Endothelial cell of umbilical vein (primary cell): ENCODE measurements around the gene KAT6B.

Experiments
- EZH2 ChIP-seq: IDR thresholded peaks from 2 replicates; pipeline ENCODE4 v1.6.1; 2012; ENCODE audit warnings: borderline replicate concordance, low read depth, mild to moderate bottlenecking, moderate library complexity, low read length, inconsistent platforms; ENCODE audit not compliant: severe bottlenecking
- GATA2 ChIP-seq: IDR thresholded peaks from 2 replicates; pipeline ENCODE4 v1.7.0; 2011; ENCODE audit warnings: low read depth, mild to moderate bottlenecking, moderate library complexity, mixed read lengths, low read length; ENCODE audit not compliant: insufficient read length, insufficient read depth
- JUN ChIP-seq: IDR thresholded peaks from 2 replicates; pipeline ENCODE4 v1.6.1; 2011; ENCODE audit warnings: borderline replicate concordance, low read depth; ENCODE audit not compliant: insufficient read length, insufficient read depth
- MYC ChIP-seq: IDR thresholded peaks from one replicate; pipeline ENCODE4 v1.6.1; 2011; ENCODE audit warnings: mild to moderate bottlenecking, low read depth, low read length
- POLR2A ChIP-seq: IDR thresholded peaks from 2 replicates; pipeline ENCODE4 v1.6.1; 2012; ENCODE audit warnings: low read depth, mild to moderate bottlenecking, control low read depth, low read length
- POLR2AphosphoS5 ChIP-seq: IDR thresholded peaks from 2 replicates; pipeline ENCODE4 v1.6.1; 2012; ENCODE audit warnings: low read depth, mild to moderate bottlenecking, control low read depth, low read length, moderate library complexity; ENCODE audit not compliant: insufficient read depth
- TF ChIP-seq, protein P1 (sequence below), 2 donors: IDR thresholded peaks; 1 replicate in 1 of 2; 2 replicates in 1 of 2; pipeline ENCODE4 v1.5.1; 2011; ENCODE audit warnings: low read length in 2 of 2, mild to moderate bottlenecking in 2 of 2, moderate library complexity in 2 of 2, control low read depth in 1 of 2, inconsistent platforms in 1 of 2, low read depth in 1 of 2; ENCODE audit not compliant: insufficient read depth in 1 of 2; ENCODE audit errors: extremely low read depth in 1 of 2

DNA sequence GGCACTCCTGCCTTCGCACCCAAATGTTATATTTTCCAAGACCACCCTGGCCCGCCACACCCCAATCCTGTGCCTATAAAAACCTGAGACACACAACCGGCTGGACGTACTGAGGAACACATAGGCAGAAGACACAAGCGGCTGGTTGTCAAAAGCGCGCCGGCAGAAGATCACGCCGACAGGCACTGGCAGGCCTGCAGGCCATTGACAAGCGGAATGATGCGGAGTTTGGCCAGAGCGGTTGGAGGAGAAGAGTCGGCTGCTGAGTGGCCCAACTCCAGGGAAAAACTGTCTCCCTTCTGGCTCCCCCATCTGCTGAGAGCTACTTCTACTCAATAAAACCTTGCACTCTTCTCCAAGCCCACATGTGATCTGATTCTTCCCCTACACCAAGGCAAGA lies 245.4 kb downstream of the KAT6B start:
- TF ChIP-seq, protein P1, sequence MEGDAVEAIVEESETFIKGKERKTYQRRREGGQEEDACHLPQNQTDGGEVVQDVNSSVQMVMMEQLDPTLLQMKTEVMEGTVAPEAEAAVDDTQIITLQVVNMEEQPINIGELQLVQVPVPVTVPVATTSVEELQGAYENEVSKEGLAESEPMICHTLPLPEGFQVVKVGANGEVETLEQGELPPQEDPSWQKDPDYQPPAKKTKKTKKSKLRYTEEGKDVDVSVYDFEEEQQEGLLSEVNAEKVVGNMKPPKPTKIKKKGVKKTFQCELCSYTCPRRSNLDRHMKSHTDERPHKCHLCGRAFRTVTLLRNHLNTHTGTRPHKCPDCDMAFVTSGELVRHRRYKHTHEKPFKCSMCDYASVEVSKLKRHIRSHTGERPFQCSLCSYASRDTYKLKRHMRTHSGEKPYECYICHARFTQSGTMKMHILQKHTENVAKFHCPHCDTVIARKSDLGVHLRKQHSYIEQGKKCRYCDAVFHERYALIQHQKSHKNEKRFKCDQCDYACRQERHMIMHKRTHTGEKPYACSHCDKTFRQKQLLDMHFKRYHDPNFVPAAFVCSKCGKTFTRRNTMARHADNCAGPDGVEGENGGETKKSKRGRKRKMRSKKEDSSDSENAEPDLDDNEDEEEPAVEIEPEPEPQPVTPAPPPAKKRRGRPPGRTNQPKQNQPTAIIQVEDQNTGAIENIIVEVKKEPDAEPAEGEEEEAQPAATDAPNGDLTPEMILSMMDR (IDR thresholded peaks at IDR 0.05; ENCODE audit: extremely low read depth in 1 of 2, insufficient read depth in 1 of 2, low read depth in 1 of 2, low read length in 2 of 2): no peak
- no peak for TF ChIP-seq POLR2A
- TF ChIP-seq EZH2: no peak
- TF ChIP-seq POLR2AphosphoS5: no peak
- TF ChIP-seq JUN: no peak
- no peak for TF ChIP-seq MYC
- no peak for TF ChIP-seq GATA2
